Measurements from ENCODE around the gene NEURL3. TPM values are rescaled to one million over a fixed set of nuclear protein-coding genes. Genes with fewer than 3 reads are reported as not detected.

NEURL3 gene
- total and polyA plus RNA-seq, 3 experiments from 2014 or later = 0.22 TPM; not detected in 2

DNA sequence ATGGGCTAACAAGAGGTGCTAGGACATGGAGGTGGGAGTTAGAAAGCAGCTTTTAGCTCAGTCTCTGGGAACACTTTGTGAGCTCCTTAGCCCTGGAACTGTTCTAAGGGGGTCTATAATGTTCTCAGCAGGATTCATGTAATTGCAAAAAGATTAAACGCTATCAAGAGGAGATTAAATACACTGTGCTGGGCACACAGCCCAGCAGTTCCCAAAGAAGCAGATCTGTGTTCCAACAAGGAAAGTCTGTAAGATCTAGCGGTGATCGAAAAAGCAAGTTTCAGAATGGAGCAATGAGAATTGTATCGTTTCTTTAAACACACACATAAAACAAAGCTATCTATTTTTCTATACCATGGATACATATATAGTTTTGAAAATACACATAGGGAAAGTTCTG, 29.0 kb upstream of the NEURL3 start:
- Histone ChIP-seq H3K36me3 (ENCODE audit: insufficient read depth, low read length) (no peaks in the 10 kb centered on the region), H3K4me1 (ENCODE audit: insufficient read depth, low read length) (peaks cover 39% of the 10 kb centered on the region), H3K27me3 (ENCODE audit: insufficient read depth, low read length, poor library complexity, severe bottlenecking) (no peaks in the 10 kb centered on the region), H3K27ac (ENCODE audit: low read depth, low read length) (no peak overlapping the region), H3K4me3 (ENCODE audit: low read length) (no peak overlapping the region), H3K9me3 (ENCODE audit: low read length) (no peaks in the 10 kb centered on the region)
- Mint-ChIP-seq H3K27me3 (peaks cover 0 to 10% of the 10 kb centered on the region in 2 donors), H3K27ac (peak overlapping the region in 2 of 8 donors; percentile 48 to 81), H3K36me3 (peaks cover 0 to 15% (median 0%) of the 10 kb centered on the region in 3 donors), H3K4me1 (peaks cover 34 to 61% (median 39%) of the 10 kb centered on the region in 3 donors), H3K9me3 (peaks cover 0 to 2% (median 0%) of the 10 kb centered on the region in 5 donors), H3K4me3 (peak overlapping the region in 2 of 7 donors; percentile 5 to 63)
- CTCF ChIA-PET = interaction anchor here (0.6 to 12.4 kb wide), 5 partner anchors 17 to 570 kb away, joined by 3 to 117 read pairs (median 4); partner anchors contain the start of gene ANKRD39
- POLR2A ChIA-PET = no interaction called here
- DNase-seq = no peak

DNA sequence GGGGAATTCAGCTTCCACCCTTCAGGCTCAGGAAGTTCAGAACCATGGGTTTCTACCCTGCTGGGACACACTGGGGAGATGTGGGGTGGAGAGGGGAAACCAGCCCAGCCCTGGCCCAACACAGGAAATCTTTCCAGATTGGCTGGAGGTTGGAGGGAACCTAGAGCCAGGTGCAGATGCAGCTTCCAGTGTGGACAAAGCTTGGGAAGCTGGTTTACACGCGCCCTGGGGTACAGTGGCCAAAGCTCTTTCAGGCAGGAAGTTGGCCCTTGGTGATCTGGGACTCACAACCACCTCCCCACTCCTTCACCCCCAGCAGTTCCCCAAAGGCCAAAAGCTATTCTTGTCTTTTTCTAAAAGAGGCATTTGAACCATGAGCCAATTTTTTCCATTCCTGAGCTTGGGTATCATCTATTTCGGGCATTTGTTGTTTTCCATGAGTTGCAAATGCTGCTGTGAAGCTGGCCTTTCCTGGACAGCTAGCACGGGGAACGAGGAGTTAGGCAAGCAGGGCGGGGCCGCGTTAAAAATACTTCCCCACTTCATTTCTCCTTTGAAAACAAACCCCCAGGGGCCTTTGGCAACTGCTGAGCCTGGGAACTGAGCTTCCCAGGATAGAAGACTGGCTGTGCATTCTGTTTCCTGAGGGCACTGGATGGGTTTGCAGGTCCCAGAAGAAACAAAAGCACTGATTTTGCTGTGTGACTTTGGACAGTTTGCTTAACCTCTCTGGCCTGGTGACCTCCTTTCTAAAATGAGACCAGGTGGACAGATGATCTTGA, 28.3 kb upstream of the NEURL3 start:
- POLR2A ChIA-PET = no interaction called here
- CTCF ChIA-PET = interaction anchor here (0.7 to 12.4 kb wide), 5 partner anchors 18 to 324 kb away, joined by 3 to 117 read pairs (median 4); partner anchors contain the start of gene ANKRD39
- H3K36me3 ChIP-seq (ENCODE audit: insufficient read depth, low read length) = no peaks in the 10 kb centered on the region
- no peaks in the 10 kb centered on the region for H3K9me3 ChIP-seq (ENCODE audit: low read length)
- Mint-ChIP-seq H3K9me3 (peaks cover 0 to 2% (median 0%) of the 10 kb centered on the region in 5 donors), H3K36me3 (peaks cover 0 to 12% (median 0%) of the 10 kb centered on the region in 3 donors), H3K27ac (peak overlapping the region in 4 of 8 donors; percentile 43 to 87 (median 74)), H3K4me3 (peak overlapping the region in 1 of 7 donors; percentile 47), H3K4me1 (peaks cover 32 to 60% (median 38%) of the 10 kb centered on the region in 3 donors), H3K27me3 (peaks cover 0 to 6% of the 10 kb centered on the region in 2 donors)
- H3K27ac ChIP-seq (ENCODE audit: low read depth, low read length) = no peak overlapping the region
- peaks cover 39% of the 10 kb centered on the region for H3K4me1 ChIP-seq (ENCODE audit: insufficient read depth, low read length)
- no peaks in the 10 kb centered on the region for H3K27me3 ChIP-seq (ENCODE audit: insufficient read depth, low read length, poor library complexity, severe bottlenecking)
- H3K4me3 ChIP-seq (ENCODE audit: low read length) = no peak overlapping the region
- DNase-seq = no peak

GRCh38 chr2:96532641-96533291, 27.6 kb upstream of the NEURL3 start:
- peaks cover 38 to 67% (median 44%) of the 10 kb centered on the region in 3 donors for H3K4me1 Mint-ChIP-seq
- no peaks in the 10 kb centered on the region for H3K36me3 ChIP-seq (ENCODE audit: insufficient read depth, low read length)
- H3K4me3 ChIP-seq (ENCODE audit: low read length) = no peak overlapping the region
- peak overlapping the region in 1 of 7 donors; percentile 65 for H3K4me3 Mint-ChIP-seq
- no peak for DNase-seq
- H3K4me1 ChIP-seq (ENCODE audit: insufficient read depth, low read length) = peaks cover 46% of the 10 kb centered on the region
- peaks cover 0 to 4% of the 10 kb centered on the region in 2 donors for H3K27me3 Mint-ChIP-seq
- H3K36me3 Mint-ChIP-seq = peaks cover 0 to 6% (median 0%) of the 10 kb centered on the region in 3 donors
- H3K27ac Mint-ChIP-seq = peak overlapping the region; percentile 35 to 92 (median 84)
- CTCF ChIA-PET = interaction anchor here (1.2 to 12.4 kb wide), 4 partner anchors 18 to 325 kb away, joined by 3 to 117 read pairs (median 10); partner anchors contain the start of gene ANKRD39
- no peak overlapping the region for H3K27ac ChIP-seq (ENCODE audit: low read depth, low read length)
- H3K27me3 ChIP-seq (ENCODE audit: insufficient read depth, low read length, poor library complexity, severe bottlenecking) = no peaks in the 10 kb centered on the region
- peaks cover 0 to 2% (median 0%) of the 10 kb centered on the region in 5 donors for H3K9me3 Mint-ChIP-seq
- POLR2A ChIA-PET = no interaction called here
- no peaks in the 10 kb centered on the region for H3K9me3 ChIP-seq (ENCODE audit: low read length)

- Histone ChIP-seq H3K4me1 (ENCODE audit: insufficient read depth, low read length) (peaks cover 49% of the 10 kb centered on the region), H3K9me3 (ENCODE audit: low read length) (no peaks in the 10 kb centered on the region), H3K4me3 (ENCODE audit: low read length) (peak overlapping the region; percentile 44), H3K27ac (ENCODE audit: low read depth, low read length) (peak overlapping the region; percentile 45), H3K36me3 (ENCODE audit: insufficient read depth, low read length) (no peaks in the 10 kb centered on the region), H3K27me3 (ENCODE audit: insufficient read depth, low read length, poor library complexity, severe bottlenecking) (no peaks in the 10 kb centered on the region)
- H3K27me3 Mint-ChIP-seq = peaks cover 0 to under 1% of the 10 kb centered on the region in 2 donors
- peak overlapping the region; percentile 35 to 95 (median 88) for H3K27ac Mint-ChIP-seq
- peak; percentile 75 to 90 (median 80) for DNase-seq
- H3K4me3 Mint-ChIP-seq = peak overlapping the region; percentile 38 to 86 (median 68)
- H3K36me3 Mint-ChIP-seq = peaks cover 0 to under 1% (median 0%) of the 10 kb centered on the region in 3 donors
- POLR2A ChIA-PET = interaction anchor here (0.5 to 0.9 kb wide), 4 partner anchors 125 to 320 kb away, joined by 3 to 7 read pairs (median 4); no protein-coding TSS in a partner anchor
- peaks cover 0 to under 1% (median 0%) of the 10 kb centered on the region in 5 donors for H3K9me3 Mint-ChIP-seq
- CTCF ChIA-PET = interaction anchor here (1.9 to 12.4 kb wide), 4 partner anchors 10 to 125 kb away, joined by 8 to 117 read pairs (median 11); no protein-coding TSS in a partner anchor
- H3K4me1 Mint-ChIP-seq = peaks cover 40 to 71% (median 47%) of the 10 kb centered on the region in 3 donors
These were observed 26.8 kb upstream of the NEURL3 start for GRCh38 chr2:96531872-96532505.

GRCh38 chr2:96531366-96531765, 26.2 kb upstream of the NEURL3 start:
- CTCF ChIA-PET = interaction anchor here (1.9 to 12.4 kb wide), 4 partner anchors 10 to 124 kb away, joined by 8 to 117 read pairs (median 11); no protein-coding TSS in a partner anchor
- DNase-seq = no peak
- Histone ChIP-seq H3K27me3 (ENCODE audit: insufficient read depth, low read length, poor library complexity, severe bottlenecking) (no peaks in the 10 kb centered on the region), H3K27ac (ENCODE audit: low read depth, low read length) (peak overlapping the region; percentile 45), H3K36me3 (ENCODE audit: insufficient read depth, low read length) (no peaks in the 10 kb centered on the region), H3K9me3 (ENCODE audit: low read length) (no peaks in the 10 kb centered on the region), H3K4me3 (ENCODE audit: low read length) (peak overlapping the region; percentile 44), H3K4me1 (ENCODE audit: insufficient read depth, low read length) (peaks cover 55% of the 10 kb centered on the region)
- peak overlapping the region in 1 of 7 donors; percentile 40 for H3K4me3 Mint-ChIP-seq
- H3K4me1 Mint-ChIP-seq = peaks cover 45 to 76% (median 52%) of the 10 kb centered on the region in 3 donors
- peak overlapping the region in 5 of 8 donors; percentile 63 to 92 (median 87) for H3K27ac Mint-ChIP-seq
- no peaks in the 10 kb centered on the region for H3K27me3 Mint-ChIP-seq
- no peaks in the 10 kb centered on the region for H3K36me3 Mint-ChIP-seq
- POLR2A ChIA-PET = interaction anchor here (0.5 to 1.1 kb wide), 5 partner anchors 9 to 321 kb away, joined by 3 to 7 read pairs (median 3); no protein-coding TSS in a partner anchor
- H3K9me3 Mint-ChIP-seq = no peaks in the 10 kb centered on the region

GRCh38 chr2:96530474-96531357, 25.6 kb upstream of the NEURL3 start:
- no peaks in the 10 kb centered on the region for H3K36me3 ChIP-seq (ENCODE audit: insufficient read depth, low read length)
- H3K27ac ChIP-seq (ENCODE audit: low read depth, low read length) = no peak overlapping the region
- H3K27me3 Mint-ChIP-seq = no peaks in the 10 kb centered on the region
- no peak for DNase-seq
- peak overlapping the region in 1 of 7 donors; percentile 40 for H3K4me3 Mint-ChIP-seq
- no peaks in the 10 kb centered on the region for H3K9me3 ChIP-seq (ENCODE audit: low read length)
- H3K4me3 ChIP-seq (ENCODE audit: low read length) = no peak overlapping the region
- H3K4me1 Mint-ChIP-seq = peaks cover 42 to 73% (median 52%) of the 10 kb centered on the region in 3 donors
- CTCF ChIA-PET = interaction anchor here (1.2 to 12.4 kb wide), 5 partner anchors 11 to 420 kb away, joined by 3 to 117 read pairs (median 9); no protein-coding TSS in a partner anchor
- no peaks in the 10 kb centered on the region for H3K27me3 ChIP-seq (ENCODE audit: insufficient read depth, low read length, poor library complexity, severe bottlenecking)
- POLR2A ChIA-PET = interaction anchor here (0.9 to 1.1 kb wide), 2 partner anchors 10 to 123 kb away, joined by 3 read pairs; no protein-coding TSS in a partner anchor
- H3K9me3 Mint-ChIP-seq = no peaks in the 10 kb centered on the region
- H3K36me3 Mint-ChIP-seq = no peaks in the 10 kb centered on the region
- H3K27ac Mint-ChIP-seq = peak overlapping the region in 5 of 8 donors; percentile 63 to 92 (median 74)
- peaks cover 49% of the 10 kb centered on the region for H3K4me1 ChIP-seq (ENCODE audit: insufficient read depth, low read length)
